ENCODE measurements around the gene TPH2. TPM values are rescaled to one million over a fixed set of nuclear protein-coding genes. Genes with fewer than 3 reads are reported as not detected.

TPH2 gene
- total RNA-seq, 1 experiment from 2014 or later: 0.83 TPM

DNA sequence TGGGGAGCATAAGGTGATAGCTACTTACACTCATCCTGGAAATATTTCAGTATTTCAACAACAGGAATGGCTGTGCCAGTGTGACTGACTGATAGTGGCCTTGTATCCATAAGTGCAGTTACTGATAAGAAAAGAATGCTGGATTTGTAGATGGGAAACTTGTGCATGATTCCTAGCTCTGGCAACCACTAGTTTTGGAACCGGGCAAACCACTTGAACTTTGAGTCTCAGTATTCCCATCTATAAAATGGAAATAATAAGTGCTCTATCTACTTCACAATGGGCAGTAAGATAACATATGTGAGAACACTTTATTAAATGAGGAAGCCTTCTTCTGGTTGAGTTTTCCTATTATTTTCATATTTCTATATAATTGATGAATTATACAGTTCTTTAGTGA lies 77.2 kb downstream of the TPH2 start:
- no peaks in the 10 kb centered on the region for H3K36me3 Mint-ChIP-seq
- CTCF ChIA-PET: no interaction called here
- DNase-seq (ENCODE audit: low spot score) (no peak), ATAC-seq (no peak)
- peaks cover 6% of the 10 kb centered on the region for H3K4me1 Mint-ChIP-seq
- H3K27me3 Mint-ChIP-seq (ENCODE audit: low read depth): no peaks in the 10 kb centered on the region
- H3K27ac Mint-ChIP-seq: no peak overlapping the region
- POLR2A ChIA-PET: no interaction called here
- no peak for TF ChIP-seq RELA (CRISPR knock-in tag; IDR thresholded peaks at IDR 0.05; ENCODE audit: borderline replicate concordance)
- TF ChIP-seq, protein P1, sequence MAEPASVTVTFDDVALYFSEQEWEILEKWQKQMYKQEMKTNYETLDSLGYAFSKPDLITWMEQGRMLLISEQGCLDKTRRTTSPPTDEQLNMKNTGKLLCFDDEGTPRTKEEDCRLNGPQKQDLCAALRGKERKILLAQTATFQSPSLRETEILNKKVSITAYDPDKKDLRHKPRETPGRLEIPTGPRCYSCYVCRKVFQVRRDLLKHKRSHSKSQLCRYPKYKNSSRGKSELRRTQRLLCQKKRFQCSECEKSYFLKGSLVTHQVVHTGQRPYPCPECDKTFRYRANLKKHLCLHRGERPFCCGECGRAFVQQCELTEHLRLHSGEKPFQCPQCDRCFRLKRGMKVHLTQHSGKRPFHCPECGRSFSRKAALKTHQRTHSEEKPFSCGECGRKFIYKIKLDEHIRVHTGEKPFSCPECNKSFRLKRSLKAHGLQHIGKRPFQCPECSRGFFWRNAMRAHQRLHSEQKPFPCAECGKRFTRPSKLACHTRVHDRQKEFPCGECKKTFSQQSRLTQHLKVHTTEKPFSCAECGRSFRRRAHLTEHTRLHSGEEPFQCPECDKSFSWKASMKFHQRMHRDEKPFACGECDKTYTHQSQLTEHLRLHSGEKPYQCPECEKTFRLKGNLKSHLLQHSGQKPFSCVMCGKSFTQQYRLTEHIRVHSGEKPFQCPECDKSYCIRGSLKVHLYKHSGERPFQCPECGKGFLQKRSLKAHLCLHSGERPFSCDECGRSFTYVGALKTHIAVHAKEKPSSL (CRISPR knock-in tag; conservative IDR thresholded peaks at IDR 0.05): no peak
- no peak for TF ChIP-seq GTF2I (CRISPR knock-in tag; conservative IDR thresholded peaks at IDR 0.05)
- TF ChIP-seq, protein P2, sequence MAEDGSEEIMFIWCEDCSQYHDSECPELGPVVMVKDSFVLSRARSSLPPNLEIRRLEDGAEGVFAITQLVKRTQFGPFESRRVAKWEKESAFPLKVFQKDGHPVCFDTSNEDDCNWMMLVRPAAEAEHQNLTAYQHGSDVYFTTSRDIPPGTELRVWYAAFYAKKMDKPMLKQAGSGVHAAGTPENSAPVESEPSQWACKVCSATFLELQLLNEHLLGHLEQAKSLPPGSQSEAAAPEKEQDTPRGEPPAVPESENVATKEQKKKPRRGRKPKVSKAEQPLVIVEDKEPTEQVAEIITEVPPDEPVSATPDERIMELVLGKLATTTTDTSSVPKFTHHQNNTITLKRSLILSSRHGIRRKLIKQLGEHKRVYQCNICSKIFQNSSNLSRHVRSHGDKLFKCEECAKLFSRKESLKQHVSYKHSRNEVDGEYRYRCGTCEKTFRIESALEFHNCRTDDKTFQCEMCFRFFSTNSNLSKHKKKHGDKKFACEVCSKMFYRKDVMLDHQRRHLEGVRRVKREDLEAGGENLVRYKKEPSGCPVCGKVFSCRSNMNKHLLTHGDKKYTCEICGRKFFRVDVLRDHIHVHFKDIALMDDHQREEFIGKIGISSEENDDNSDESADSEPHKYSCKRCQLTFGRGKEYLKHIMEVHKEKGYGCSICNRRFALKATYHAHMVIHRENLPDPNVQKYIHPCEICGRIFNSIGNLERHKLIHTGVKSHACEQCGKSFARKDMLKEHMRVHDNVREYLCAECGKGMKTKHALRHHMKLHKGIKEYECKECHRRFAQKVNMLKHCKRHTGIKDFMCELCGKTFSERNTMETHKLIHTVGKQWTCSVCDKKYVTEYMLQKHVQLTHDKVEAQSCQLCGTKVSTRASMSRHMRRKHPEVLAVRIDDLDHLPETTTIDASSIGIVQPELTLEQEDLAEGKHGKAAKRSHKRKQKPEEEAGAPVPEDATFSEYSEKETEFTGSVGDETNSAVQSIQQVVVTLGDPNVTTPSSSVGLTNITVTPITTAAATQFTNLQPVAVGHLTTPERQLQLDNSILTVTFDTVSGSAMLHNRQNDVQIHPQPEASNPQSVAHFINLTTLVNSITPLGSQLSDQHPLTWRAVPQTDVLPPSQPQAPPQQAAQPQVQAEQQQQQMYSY (CRISPR knock-in tag; IDR thresholded peaks at IDR 0.05): no peak
- no peak for TF ChIP-seq NR1H2 (CRISPR knock-in tag; IDR thresholded peaks at IDR 0.05)
- TF ChIP-seq, protein P3, sequence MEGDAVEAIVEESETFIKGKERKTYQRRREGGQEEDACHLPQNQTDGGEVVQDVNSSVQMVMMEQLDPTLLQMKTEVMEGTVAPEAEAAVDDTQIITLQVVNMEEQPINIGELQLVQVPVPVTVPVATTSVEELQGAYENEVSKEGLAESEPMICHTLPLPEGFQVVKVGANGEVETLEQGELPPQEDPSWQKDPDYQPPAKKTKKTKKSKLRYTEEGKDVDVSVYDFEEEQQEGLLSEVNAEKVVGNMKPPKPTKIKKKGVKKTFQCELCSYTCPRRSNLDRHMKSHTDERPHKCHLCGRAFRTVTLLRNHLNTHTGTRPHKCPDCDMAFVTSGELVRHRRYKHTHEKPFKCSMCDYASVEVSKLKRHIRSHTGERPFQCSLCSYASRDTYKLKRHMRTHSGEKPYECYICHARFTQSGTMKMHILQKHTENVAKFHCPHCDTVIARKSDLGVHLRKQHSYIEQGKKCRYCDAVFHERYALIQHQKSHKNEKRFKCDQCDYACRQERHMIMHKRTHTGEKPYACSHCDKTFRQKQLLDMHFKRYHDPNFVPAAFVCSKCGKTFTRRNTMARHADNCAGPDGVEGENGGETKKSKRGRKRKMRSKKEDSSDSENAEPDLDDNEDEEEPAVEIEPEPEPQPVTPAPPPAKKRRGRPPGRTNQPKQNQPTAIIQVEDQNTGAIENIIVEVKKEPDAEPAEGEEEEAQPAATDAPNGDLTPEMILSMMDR (IDR thresholded peaks at IDR 0.05): no peak
- TF ChIP-seq, protein P4, sequence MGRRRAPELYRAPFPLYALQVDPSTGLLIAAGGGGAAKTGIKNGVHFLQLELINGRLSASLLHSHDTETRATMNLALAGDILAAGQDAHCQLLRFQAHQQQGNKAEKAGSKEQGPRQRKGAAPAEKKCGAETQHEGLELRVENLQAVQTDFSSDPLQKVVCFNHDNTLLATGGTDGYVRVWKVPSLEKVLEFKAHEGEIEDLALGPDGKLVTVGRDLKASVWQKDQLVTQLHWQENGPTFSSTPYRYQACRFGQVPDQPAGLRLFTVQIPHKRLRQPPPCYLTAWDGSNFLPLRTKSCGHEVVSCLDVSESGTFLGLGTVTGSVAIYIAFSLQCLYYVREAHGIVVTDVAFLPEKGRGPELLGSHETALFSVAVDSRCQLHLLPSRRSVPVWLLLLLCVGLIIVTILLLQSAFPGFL (CRISPR knock-in tag; IDR thresholded peaks at IDR 0.05; ENCODE audit: borderline replicate concordance): no peak
- TF ChIP-seq, protein P5, sequence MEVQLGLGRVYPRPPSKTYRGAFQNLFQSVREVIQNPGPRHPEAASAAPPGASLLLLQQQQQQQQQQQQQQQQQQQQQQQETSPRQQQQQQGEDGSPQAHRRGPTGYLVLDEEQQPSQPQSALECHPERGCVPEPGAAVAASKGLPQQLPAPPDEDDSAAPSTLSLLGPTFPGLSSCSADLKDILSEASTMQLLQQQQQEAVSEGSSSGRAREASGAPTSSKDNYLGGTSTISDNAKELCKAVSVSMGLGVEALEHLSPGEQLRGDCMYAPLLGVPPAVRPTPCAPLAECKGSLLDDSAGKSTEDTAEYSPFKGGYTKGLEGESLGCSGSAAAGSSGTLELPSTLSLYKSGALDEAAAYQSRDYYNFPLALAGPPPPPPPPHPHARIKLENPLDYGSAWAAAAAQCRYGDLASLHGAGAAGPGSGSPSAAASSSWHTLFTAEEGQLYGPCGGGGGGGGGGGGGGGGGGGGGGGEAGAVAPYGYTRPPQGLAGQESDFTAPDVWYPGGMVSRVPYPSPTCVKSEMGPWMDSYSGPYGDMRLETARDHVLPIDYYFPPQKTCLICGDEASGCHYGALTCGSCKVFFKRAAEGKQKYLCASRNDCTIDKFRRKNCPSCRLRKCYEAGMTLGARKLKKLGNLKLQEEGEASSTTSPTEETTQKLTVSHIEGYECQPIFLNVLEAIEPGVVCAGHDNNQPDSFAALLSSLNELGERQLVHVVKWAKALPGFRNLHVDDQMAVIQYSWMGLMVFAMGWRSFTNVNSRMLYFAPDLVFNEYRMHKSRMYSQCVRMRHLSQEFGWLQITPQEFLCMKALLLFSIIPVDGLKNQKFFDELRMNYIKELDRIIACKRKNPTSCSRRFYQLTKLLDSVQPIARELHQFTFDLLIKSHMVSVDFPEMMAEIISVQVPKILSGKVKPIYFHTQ (CRISPR knock-in tag; IDR thresholded peaks at IDR 0.05): no peak
- no peak for TF ChIP-seq SMAD3 (CRISPR knock-in tag; IDR thresholded peaks at IDR 0.05; ENCODE audit: borderline replicate concordance)
- TF ChIP-seq, protein P6, sequence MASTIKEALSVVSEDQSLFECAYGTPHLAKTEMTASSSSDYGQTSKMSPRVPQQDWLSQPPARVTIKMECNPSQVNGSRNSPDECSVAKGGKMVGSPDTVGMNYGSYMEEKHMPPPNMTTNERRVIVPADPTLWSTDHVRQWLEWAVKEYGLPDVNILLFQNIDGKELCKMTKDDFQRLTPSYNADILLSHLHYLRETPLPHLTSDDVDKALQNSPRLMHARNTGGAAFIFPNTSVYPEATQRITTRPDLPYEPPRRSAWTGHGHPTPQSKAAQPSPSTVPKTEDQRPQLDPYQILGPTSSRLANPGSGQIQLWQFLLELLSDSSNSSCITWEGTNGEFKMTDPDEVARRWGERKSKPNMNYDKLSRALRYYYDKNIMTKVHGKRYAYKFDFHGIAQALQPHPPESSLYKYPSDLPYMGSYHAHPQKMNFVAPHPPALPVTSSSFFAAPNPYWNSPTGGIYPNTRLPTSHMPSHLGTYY (CRISPR knock-in tag; IDR thresholded peaks at IDR 0.05): no peak
- TF ChIP-seq NFE2L1 (CRISPR knock-in tag; IDR thresholded peaks at IDR 0.05): no peak
- TF ChIP-seq, protein P7, sequence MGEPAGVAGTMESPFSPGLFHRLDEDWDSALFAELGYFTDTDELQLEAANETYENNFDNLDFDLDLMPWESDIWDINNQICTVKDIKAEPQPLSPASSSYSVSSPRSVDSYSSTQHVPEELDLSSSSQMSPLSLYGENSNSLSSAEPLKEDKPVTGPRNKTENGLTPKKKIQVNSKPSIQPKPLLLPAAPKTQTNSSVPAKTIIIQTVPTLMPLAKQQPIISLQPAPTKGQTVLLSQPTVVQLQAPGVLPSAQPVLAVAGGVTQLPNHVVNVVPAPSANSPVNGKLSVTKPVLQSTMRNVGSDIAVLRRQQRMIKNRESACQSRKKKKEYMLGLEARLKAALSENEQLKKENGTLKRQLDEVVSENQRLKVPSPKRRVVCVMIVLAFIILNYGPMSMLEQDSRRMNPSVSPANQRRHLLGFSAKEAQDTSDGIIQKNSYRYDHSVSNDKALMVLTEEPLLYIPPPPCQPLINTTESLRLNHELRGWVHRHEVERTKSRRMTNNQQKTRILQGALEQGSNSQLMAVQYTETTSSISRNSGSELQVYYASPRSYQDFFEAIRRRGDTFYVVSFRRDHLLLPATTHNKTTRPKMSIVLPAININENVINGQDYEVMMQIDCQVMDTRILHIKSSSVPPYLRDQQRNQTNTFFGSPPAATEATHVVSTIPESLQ (CRISPR knock-in tag; IDR thresholded peaks at IDR 0.05): no peak
- no peak for TF ChIP-seq ZNF396 (CRISPR knock-in tag; IDR thresholded peaks at IDR 0.05; ENCODE audit: borderline replicate concordance)
- TF ChIP-seq, protein P8, sequence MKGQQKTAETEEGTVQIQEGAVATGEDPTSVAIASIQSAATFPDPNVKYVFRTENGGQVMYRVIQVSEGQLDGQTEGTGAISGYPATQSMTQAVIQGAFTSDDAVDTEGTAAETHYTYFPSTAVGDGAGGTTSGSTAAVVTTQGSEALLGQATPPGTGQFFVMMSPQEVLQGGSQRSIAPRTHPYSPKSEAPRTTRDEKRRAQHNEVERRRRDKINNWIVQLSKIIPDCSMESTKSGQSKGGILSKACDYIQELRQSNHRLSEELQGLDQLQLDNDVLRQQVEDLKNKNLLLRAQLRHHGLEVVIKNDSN (CRISPR knock-in tag; IDR thresholded peaks at IDR 0.05): no peak
- TF ChIP-seq, protein P9, sequence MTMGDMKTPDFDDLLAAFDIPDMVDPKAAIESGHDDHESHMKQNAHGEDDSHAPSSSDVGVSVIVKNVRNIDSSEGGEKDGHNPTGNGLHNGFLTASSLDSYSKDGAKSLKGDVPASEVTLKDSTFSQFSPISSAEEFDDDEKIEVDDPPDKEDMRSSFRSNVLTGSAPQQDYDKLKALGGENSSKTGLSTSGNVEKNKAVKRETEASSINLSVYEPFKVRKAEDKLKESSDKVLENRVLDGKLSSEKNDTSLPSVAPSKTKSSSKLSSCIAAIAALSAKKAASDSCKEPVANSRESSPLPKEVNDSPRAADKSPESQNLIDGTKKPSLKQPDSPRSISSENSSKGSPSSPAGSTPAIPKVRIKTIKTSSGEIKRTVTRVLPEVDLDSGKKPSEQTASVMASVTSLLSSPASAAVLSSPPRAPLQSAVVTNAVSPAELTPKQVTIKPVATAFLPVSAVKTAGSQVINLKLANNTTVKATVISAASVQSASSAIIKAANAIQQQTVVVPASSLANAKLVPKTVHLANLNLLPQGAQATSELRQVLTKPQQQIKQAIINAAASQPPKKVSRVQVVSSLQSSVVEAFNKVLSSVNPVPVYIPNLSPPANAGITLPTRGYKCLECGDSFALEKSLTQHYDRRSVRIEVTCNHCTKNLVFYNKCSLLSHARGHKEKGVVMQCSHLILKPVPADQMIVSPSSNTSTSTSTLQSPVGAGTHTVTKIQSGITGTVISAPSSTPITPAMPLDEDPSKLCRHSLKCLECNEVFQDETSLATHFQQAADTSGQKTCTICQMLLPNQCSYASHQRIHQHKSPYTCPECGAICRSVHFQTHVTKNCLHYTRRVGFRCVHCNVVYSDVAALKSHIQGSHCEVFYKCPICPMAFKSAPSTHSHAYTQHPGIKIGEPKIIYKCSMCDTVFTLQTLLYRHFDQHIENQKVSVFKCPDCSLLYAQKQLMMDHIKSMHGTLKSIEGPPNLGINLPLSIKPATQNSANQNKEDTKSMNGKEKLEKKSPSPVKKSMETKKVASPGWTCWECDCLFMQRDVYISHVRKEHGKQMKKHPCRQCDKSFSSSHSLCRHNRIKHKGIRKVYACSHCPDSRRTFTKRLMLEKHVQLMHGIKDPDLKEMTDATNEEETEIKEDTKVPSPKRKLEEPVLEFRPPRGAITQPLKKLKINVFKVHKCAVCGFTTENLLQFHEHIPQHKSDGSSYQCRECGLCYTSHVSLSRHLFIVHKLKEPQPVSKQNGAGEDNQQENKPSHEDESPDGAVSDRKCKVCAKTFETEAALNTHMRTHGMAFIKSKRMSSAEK (CRISPR knock-in tag; IDR thresholded peaks at IDR 0.05; ENCODE audit: borderline replicate concordance): no peak
- TF ChIP-seq FOXK1 (CRISPR knock-in tag; IDR thresholded peaks at IDR 0.05): no peak
- H3K4me3 Mint-ChIP-seq: no peak overlapping the region
- peaks cover 5% of the 10 kb centered on the region; the same call in 1 of the 2 replicates for H3K9me3 Mint-ChIP-seq

All from WTC11 (cell line).